Measurements from ENCODE around the gene TNRC6C. TPM values are rescaled to one million over a fixed set of nuclear protein-coding genes. Genes with fewer than 3 reads are reported as not detected.
"Not testable (repeated sequence)": the region's sequence is repeated elsewhere in the genome, so short reads cannot be mapped to it uniquely, and the experiment has no call there.

Gene TNRC6C
- total RNA-seq, 2 donors from 2014 or later, result 21.1 to 24.5 TPM

DNA sequence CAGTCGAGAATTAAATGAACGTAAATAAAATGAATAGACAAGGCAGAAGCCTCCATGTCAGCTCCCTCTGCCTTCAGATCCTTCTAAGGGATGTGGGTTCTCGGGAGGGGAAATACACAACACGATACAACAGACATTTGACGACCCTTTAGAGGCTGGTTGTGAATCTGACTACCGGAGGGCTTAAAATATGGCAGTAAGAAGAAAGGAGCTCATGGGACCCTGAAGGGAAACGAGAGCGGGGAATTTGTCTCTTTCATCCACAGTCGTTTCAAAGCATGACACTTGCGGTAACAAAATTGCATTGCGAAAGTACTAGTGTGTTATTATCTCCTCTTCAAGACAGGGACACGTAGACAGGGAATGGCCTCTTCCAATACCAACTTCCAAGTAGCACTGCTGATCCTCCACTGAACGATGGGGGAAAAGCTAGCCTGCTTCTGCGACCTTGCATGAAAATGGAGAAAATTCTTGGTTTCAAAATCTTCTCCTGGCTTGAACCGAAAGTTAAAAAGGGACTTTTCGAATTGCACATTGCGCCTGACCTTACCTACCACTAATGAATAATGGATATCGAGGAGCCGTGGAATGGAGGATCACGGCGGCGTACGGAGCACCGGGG is 1.2 kb upstream of the TNRC6C start:
- DNase-seq (no peak), ATAC-seq (no peak)
- intact Hi-C loops (cut with DNase I), result loop anchor here in 1 of 2 donors (10.0 kb wide), 1 partner anchor 133 kb away; no protein-coding TSS in a partner anchor

DNA sequence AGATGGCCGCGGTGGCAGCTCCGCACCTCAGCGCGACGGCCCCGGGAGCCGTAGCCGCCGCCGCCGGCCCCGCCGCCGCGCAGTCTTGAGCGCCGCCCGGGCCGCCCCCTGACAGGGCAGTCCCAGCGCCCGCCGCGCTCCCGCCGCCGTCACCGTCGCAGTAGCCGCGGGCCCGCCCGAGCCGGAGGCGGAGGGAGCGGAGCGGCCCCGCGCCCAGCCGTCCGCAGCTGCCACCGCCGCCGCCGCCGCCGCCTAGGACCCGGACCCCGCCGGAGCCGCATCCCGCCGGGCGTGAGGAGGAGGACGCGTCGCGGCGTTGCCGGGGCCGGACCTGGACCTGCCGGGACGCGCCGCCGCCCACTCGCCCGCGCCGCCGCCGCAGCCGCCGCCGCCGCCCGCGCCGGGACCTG is 218 bp downstream of the TNRC6C start:
- intact Hi-C loops (cut with DNase I), result loop anchor here in 1 of 2 donors (2.0 to 10.0 kb wide), 2 partner anchors 72 to 134 kb away; no protein-coding TSS in a partner anchor
- no peak for DNase-seq
- no peak for ATAC-seq

DNA sequence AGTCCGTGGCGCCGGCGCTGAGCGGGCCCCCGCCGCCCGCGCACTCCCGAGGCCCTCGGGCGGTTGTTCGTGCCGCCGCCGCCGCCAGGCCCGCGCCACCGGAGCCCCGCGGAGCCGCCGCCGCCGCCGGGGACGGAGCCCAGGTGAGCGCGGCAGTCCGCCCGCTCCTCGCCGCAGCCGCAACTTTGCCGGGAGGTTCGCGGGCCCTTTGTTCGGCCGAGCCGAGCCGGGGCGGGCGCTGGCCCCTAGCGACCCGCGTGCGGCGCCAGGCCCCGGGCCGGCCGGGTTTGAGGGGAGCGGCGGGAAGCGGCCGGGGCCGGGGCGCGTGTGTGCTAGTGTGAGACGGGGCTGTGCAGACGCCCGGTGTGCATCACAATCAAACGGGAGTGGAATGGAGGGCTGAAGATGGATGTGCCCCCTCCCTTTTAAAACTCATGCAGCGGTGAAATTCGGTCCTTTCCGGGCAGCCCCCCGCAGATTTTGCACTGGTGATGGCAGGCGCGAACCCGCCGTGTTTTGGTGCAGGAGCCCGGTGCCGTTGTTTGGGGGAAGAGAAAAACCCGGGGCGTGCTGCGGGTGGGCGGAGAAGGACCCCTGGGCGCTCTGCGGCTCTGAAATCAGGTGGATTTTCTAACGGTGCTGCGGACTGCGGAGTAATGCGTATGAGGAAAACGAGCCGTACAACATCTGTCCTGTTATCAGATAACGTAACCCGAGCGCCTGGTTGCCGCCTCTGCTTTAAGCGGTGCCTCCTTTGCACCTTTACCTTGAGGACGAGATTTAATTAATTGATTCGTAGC is 823 bp downstream of the TNRC6C start:
- ATAC-seq (no peak), DNase-seq (peak; percentile 28)
- intact Hi-C loops (cut with DNase I), result loop anchor here in 1 of 2 donors (2.0 to 10.0 kb wide), 2 partner anchors 73 to 135 kb away; no protein-coding TSS in a partner anchor

DNA sequence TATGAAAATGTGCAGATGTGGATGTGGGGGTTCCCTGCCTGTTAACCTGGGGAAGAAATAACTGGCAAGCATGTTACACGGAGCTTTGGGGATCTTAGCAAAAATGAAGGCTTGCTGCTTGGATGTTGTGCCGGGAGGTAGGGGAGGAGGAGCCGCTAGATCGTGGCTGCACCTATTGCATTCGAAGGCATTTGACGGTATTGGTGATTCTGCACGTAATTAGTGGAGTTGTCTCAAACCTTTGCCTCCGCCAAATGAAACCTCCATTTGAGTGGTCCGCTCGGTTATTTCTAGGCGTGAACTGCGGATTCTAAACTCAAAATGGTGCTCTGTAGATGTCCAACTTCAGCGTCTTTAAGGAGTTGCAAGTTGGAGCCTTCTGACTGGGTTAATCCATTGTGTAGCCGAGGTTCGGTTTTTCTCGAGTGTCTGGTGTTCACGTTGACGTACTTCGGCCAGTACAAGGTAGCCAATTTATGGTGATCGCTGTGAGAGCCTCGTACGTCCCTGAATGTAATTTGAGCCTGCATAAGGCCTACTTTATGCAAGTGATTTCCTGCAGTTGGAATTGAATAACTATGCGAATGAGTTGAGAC is 1.5 kb downstream of the TNRC6C start:
- intact Hi-C loops (cut with DNase I), result loop anchor here in 1 of 2 donors (2.0 to 10.0 kb wide), 3 partner anchors 37 to 135 kb away; no protein-coding TSS in a partner anchor
- no peak for ATAC-seq
- no peak for DNase-seq

DNA sequence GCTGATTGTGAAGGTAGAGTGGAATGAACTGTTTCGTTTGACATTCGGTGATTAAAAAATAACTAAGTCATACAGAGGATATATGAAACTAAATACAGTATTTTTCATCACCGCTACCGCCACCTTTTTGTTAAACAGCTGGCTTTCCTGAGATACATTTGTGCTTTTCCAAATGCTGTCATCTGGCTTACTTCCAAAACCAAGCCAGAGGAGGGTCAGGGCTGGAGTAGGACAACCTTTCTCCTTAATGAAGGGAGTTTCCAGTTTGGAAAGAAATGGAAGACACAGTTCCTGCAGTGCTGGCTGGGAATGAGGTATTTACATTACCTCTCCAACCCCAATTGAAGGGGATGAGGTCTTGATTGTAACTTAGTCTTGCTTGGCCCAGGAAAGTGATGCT is 3.2 kb downstream of the TNRC6C start:
- DNase-seq, result no peak
- no peak for ATAC-seq
- intact Hi-C loops (cut with DNase I), result loop anchor here in 1 of 2 donors (5.0 kb wide), 1 partner anchor 36 kb away; no protein-coding TSS in a partner anchor

DNA sequence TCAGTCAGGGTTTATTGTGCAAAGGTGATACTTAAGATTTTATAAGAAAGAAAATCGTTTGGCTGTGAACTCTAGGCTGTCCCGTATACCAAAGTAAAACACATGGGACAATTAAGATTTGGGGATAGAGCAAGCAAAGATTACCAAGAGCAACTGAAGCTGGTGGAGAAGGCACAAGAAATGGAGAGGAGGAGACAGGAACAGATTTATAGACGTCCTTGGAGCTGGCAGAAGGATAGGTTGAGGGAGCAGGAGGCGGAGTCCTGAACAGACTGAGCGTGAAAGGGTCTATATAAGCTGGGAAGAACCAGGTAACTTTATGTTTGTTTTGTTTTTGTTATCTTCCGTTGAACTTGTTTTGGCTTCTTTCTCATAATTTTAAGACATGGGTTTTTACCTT is 3.8 kb downstream of the TNRC6C start:
- intact Hi-C loops (cut with DNase I), result loop anchor here in 1 of 2 donors (5.0 kb wide), 1 partner anchor 35 kb away; no protein-coding TSS in a partner anchor
- DNase-seq (no peak), ATAC-seq (no peak)

DNA sequence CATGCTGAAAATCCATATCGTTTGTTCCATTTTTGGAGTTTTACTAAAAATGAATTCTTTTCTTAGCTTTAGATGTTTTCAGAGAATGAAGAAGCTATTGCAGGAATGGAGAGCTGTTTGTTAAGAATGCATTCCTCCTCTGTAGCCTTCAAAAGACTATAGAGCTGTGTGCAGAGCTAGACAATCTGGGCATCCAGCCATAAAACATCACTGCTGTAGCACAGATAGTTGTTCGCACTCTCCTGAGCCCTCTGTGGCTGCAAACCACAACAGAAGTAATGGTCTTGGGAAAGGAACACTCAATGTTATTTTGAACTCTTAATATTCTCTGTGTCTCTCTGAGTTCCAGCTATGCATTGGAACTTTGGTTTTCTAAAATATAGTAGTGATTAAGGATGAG is 4.9 kb downstream of the TNRC6C start:
- ATAC-seq (peak; percentile 58 to 76), DNase-seq (peak; percentile 53)
- intact Hi-C loops (cut with DNase I), result loop anchor here in 1 of 2 donors (5.0 kb wide), 1 partner anchor 34 kb away; no protein-coding TSS in a partner anchor

DNA sequence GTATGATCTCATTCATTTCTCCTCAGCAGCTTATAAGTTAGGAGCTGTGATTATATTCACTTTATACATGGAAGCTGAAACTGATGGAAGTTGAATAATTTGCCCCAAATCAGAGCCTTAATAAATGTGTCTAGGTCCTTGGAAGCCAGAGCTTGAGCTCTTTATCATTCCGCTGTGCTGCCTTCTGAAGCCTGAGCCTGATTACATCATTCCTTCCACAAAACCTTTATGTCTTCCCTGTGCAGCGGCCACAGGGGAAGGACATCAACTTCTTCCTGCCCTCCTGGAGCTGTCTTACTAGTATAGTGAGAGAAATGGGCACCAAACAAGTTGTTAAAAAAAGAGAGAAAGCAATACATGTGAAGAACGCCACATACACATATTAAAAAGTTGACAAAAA is 6.8 kb downstream of the TNRC6C start:
- DNase-seq (no peak), ATAC-seq (no peak)
- intact Hi-C loops (cut with DNase I), result no loop called here

DNA sequence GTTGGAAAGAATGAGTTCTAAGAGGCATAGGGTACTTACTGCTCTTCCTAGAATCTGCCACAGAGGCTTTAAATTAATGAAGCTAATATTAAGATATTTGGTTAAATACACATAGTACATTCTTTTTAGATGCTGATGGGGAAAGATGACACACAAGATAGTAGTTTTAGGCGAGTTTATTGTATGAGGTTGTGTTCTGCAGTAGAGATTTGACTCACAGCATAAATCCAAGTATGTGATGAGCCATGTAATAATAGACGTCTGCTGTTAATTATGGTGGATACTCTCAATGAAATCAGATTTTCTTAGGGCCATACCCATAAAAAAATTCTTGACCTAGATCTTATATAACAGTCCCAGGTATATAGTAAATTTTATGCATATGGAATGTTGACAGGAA is 8.0 kb downstream of the TNRC6C start:
- intact Hi-C loops (cut with DNase I), result no loop called here
- ATAC-seq, result no peak

DNA sequence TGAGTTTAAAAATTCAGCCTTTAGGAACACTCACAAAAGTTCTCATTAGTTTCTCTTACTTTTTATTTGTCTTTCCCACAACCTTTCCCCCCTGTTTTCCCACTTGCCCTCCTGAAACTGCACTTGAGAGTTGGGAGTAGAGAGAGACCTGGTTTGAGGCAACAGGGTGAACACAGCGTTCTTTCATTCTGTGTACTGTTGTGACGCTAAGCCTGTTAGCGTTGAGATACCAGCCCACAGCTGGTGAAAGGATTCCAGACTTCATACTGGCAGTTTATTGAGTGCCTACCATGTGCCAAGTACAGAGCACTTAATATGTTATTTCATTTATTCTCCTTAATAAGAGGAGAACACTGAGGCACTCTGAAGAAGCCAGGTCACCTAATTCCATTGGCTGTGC is 10.3 kb downstream of the TNRC6C start:
- ATAC-seq (peak; percentile 41 to 52), DNase-seq (no peak)
- intact Hi-C loops (cut with DNase I), result no loop called here

More for the DNA sequence above, 8.0 kb downstream of the TNRC6C start:
- no peak for DNase-seq

DNA sequence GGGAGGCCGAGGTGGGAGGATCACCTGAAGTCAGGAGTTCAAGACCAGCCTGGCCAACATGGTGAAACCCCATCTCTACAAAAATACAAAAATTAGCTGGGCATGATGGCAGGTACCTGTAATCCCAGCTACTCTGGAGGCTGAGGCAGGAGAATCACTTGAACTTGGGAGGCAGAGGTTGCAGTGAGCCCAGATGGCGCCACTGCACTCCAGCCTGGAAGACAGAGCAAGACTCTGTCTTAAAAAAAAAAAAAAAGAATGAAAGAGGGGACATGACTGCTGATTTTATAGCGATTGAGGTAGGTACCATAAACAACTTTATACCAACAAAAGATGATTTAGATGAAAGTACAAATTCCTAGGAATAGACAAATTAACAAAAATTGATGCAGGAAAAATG is 13.8 kb downstream of the TNRC6C start:
- DNase-seq; intact Hi-C loops (cut with DNase I); ATAC-seq: not testable (repeated sequence)

DNA sequence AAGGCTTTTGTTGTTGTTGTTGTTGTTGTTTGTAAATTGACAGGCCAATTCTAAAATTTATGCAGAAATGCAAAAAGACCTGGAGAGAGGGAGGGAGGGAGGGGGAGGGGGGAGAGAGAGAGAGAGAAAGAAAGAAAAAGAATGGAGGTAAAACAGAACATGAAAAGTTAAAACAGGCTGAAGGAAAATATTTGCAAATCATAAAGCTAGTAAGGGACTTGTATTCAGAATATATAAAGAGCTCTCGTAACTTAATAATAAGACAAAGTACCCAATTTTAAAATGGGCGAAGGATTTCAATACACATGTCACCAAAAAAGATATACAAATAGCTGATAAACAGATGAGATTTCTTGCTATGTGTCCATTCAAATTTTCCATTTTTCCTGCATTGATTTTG is 15.4 kb downstream of the TNRC6C start:
- ATAC-seq (no peak), DNase-seq (no peak)
- intact Hi-C loops (cut with DNase I), result no loop called here

DNA sequence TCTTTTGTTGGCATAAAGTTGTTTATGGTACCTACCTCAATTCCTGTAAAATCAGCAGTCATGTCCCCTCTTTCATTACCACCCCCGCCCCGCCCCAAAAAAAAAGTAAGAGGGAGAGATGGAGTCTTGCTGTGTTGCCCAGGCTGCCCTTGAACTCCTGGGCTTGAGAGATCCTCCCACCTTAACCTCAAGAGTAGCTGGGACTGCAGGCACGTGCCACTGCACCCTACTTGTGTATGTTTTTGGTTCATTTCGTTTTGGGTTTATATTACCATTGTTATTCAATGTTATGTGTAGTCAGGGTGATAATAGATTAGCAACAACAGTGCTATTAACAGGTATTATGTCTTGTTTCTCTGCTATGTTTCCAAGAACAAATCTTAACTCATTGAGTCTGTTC is 15.9 kb downstream of the TNRC6C start:
- no peak for DNase-seq
- ATAC-seq, result no peak
- intact Hi-C loops (cut with DNase I), result no loop called here

DNA sequence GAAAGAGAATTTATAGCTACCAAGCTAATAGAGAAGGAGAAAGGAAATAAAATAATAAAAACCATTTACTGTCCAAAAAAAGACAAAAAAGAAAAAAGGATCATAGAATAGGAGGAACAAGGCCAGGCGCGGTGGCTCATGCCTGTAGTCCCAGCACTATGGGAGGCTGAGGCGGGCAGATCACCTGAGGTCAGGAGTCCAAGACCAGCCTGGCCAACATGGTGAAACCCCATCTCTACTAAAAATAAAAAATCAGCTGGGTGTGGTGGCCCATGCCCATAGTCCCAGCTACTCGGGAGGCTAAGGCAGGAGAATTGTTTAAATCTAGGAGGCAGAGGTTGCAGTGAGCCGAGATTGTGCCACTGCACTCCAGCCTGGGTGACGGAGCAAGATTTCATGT is 23.9 kb downstream of the TNRC6C start:
- ATAC-seq; intact Hi-C loops (cut with DNase I); DNase-seq: not testable (repeated sequence)

DNA sequence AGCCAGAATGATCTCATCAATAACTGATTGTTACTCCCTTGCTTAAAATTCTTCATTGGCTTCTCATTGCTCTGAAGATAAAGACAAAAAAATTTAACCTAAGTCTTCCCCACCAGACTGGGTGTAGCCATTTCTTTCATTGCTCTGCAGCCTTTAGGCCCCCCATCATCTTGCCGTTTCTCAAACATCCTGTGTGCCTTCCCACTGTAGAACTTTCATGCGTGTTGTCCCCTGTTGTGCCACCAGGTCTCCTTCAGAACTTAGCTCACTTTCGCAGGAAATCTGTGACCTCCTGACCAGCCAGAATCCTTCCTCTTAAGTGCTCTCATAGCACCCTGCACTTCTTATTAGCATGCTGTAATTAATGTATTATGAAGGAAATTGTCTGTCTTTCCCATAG is 31.8 kb downstream of the TNRC6C start:
- no peak for ATAC-seq
- DNase-seq, result no peak
- intact Hi-C loops (cut with DNase I), result no loop called here

DNA sequence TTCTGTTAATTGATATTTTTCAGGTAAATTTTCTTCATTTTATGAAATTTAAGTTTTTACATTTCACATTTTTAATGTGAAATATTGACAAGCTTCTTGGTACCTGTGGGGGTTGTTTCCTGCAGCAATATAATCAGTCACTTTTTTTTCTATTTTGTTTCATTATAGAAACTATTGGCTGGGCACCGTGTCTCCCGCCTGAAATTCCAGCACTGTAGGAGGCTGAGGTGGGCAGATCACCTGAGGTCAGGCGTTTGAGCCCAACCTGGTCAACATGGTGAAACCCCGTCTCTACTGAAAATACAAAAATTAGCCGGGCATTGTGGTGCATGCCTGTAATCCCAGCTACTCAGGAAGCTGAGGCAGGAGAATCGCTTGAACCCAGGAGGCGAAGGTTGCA is 35.2 kb downstream of the TNRC6C start:
- intact Hi-C loops (cut with DNase I); DNase-seq; ATAC-seq: not testable (repeated sequence)

DNA sequence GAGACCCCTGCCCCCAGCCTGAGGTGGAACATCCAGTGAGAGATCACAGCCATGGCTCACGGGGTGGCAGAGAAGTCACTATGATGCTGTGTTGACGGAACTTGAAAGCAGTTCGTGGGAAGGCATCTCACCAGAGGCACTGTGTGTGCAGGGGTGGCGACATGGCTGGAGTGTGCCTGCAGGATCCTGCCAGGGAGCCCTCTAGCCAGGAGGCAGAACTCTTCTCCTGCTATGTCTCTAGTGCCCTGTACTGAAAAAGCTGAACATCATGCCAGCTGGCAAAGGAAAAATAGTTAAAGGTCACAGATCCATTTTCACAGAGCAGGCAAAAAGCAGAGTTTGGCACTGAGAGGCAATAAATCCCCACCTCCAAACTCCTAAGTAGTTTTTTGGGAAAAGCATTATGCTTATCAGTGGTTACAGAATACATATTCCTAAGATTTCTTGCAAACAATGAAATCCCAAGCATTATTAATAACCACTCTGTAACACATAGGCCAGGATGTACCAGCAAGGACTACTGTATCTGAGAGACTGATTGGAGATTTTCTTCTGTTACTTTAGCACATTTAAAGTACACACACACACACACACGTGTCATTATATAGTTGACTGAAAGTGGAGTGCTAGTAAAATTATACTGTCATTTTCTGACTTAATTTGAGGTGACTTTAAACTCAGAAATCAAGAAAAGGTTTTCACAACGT is 36.8 kb downstream of the TNRC6C start:
- DNase-seq (peak; percentile 59), ATAC-seq (peak; percentile 91 to 96)
- intact Hi-C loops (cut with DNase I), result loop anchor here in 1 of 2 donors (5.0 kb wide), 1 partner anchor 33 kb away; no protein-coding TSS in a partner anchor

DNA sequence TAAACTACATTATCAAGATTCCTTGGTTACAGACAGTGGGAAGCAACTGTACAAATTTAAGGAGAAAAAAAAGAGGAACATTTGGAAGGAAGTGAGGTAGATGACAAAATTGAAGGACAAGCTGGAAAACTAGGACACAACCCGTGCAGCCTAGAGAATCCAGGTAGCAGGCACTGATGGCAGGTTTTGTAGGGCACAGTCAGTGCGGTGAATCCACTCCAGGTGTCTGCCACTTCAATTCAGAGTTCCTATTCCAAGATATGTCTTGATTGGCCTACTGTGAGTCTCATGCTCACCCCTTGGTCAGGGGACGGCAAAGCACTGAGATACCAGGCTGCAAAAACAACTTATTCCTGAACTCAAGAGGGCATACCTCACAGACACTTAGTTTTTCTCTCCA is 37.8 kb downstream of the TNRC6C start:
- intact Hi-C loops (cut with DNase I), result loop anchor here in 1 of 2 donors (5.0 kb wide), 1 partner anchor 34 kb away; no protein-coding TSS in a partner anchor
- DNase-seq (no peak), ATAC-seq (no peak)

Measured in left cardiac atrium (tissue), 4 donors.